OCI-LY1 (cell line): ENCODE results near the gene ATP5F1D.

Experiments
- H2AFZ ChIP-seq: fragments of 200-600 bp; sonication (generic), shearing (Covaris generic); 2 replicates; pipeline ENCODE4 v1.6.0; 2014; ENCODE audit warnings: antibody characterized with exemption, mild to moderate bottlenecking, low read length
- H3F3A ChIP-seq: fragments of 200-600 bp; sonication (generic), shearing (Covaris generic); 2 replicates; pipeline ENCODE4 v1.6.0; 2014; ENCODE audit warnings: mild to moderate bottlenecking, antibody characterized with exemption, low read length, moderate library complexity; ENCODE audit not compliant: insufficient read depth
- H3K27ac ChIP-seq: fragments of 200-600 bp; sonication (generic); 2 replicates; pipeline ENCODE4 v1.5.1; 2014; ENCODE audit warnings: low read length, mixed run types, mild to moderate bottlenecking, low read depth; ENCODE audit not compliant: poor library complexity, severe bottlenecking
- H3K27me3 ChIP-seq: fragments of 200-600 bp; sonication (generic); 2 replicates; pipeline ENCODE4 v1.6.0; 2014; ENCODE audit warnings: antibody characterized with exemption, mild to moderate bottlenecking, low read length, moderate library complexity; ENCODE audit not compliant: insufficient read depth
- H3K36me3 ChIP-seq: fragments of 200-600 bp; sonication (generic); 2 replicates; pipeline ENCODE4 v1.6.1; 2014; ENCODE audit warnings: mild to moderate bottlenecking, antibody characterized with exemption, low read length, moderate library complexity, mixed read lengths; ENCODE audit not compliant: insufficient read depth
- H3K4me1 ChIP-seq: fragments of 200-600 bp; sonication (generic); 2 replicates; pipeline ENCODE4 v1.5.1; 2014; ENCODE audit warnings: mild to moderate bottlenecking, low read length, moderate library complexity; ENCODE audit not compliant: insufficient read depth, severe bottlenecking
- H3K4me2 ChIP-seq: fragments of 200-600 bp; sonication (generic), shearing (Covaris generic); 2 replicates; pipeline ENCODE4 v1.6.1; 2014; ENCODE audit warnings: low read length
- H3K4me3 ChIP-seq: fragments of 200-600 bp; sonication (generic); 2 replicates; pipeline ENCODE4 v1.5.1; 2014; ENCODE audit warnings: low read length, low read depth, mild to moderate bottlenecking, mixed read lengths; ENCODE audit not compliant: poor library complexity, severe bottlenecking
- H3K79me2 ChIP-seq: fragments of 200-600 bp; shearing (Covaris generic); 2 replicates; pipeline ENCODE4 v1.6.1; 2016; ENCODE audit warnings: mixed run types, low read length, mixed read lengths; ENCODE audit not compliant: insufficient read depth
- H3K9ac ChIP-seq: fragments of 200-600 bp; sonication (generic), shearing (Covaris generic); 2 replicates; pipeline ENCODE4 v1.6.1; 2014; ENCODE audit warnings: mild to moderate bottlenecking, low read length, mixed read lengths
- H3K9me2 ChIP-seq: fragments of 200-600 bp; sonication (generic), shearing (Covaris generic); 2 replicates; pipeline ENCODE4 v1.6.1; 2014; ENCODE audit warnings: low read depth, mild to moderate bottlenecking, low read length, mixed read lengths
- H3K9me3 ChIP-seq: fragments of 200-600 bp; shearing (Covaris generic); 2 replicates; pipeline ENCODE4 v1.6.1; 2014; ENCODE audit warnings: low read length, mixed read lengths
- H4K20me1 ChIP-seq: fragments of 200-600 bp; sonication (generic), shearing (Covaris generic); 2 replicates; pipeline ENCODE4 v1.6.0; 2016; ENCODE audit warnings: mild to moderate bottlenecking, low read length; ENCODE audit not compliant: insufficient read depth
- CTCF ChIP-seq: fragments of 200-600 bp; sonication (generic), shearing (Covaris generic); IDR thresholded peaks from 2 replicates; pipeline ENCODE4 v1.5.1; 2017; ENCODE audit warnings: mild to moderate bottlenecking, antibody characterized with exemption, low read length, moderate library complexity, mixed read lengths
- EZH2 ChIP-seq: fragments of 200-600 bp; sonication (generic), shearing (Covaris generic); IDR thresholded peaks from 2 replicates; pipeline ENCODE4 v1.8.0; 2017; ENCODE audit warnings: borderline replicate concordance, mixed run types, mild to moderate bottlenecking, antibody characterized with exemption, low read length, moderate library complexity, mixed read lengths

Gene ATP5F1D

GRCh38 chr19:1214299-1214861 is 27.2 kb upstream of the ATP5F1D start:
- Histone ChIP-seq H2AFZ (no peak overlapping the region), H3K36me3 (peaks cover 21% of the 10 kb centered on the region), H3F3A (no peaks in the 10 kb centered on the region), H3K9me3 (no peaks in the 10 kb centered on the region), H4K20me1 (no peaks in the 10 kb centered on the region), H3K27ac (peak overlapping the region; percentile 74), H3K9ac (peak overlapping the region; percentile 52; the same call in 1 of the 2 replicates), H3K4me1 (peaks cover 43% of the 10 kb centered on the region), H3K79me2 (peaks cover 21% of the 10 kb centered on the region), H3K4me2 (peak overlapping the region; percentile 63), H3K27me3 (no peaks in the 10 kb centered on the region), H3K9me2 (no peaks in the 10 kb centered on the region), H3K4me3 (peak overlapping the region; percentile 38)
- no peak for TF ChIP-seq CTCF
- TF ChIP-seq EZH2: no peak

GRCh38 chr19:1214862-1215731 is 26.5 kb upstream of the ATP5F1D start:
- H2AFZ ChIP-seq: no peak overlapping the region
- H3K4me1 ChIP-seq: peaks cover 46% of the 10 kb centered on the region
- H3K4me2 ChIP-seq: no peak overlapping the region
- H4K20me1 ChIP-seq: no peaks in the 10 kb centered on the region
- no peaks in the 10 kb centered on the region for H3K9me3 ChIP-seq
- no peaks in the 10 kb centered on the region for H3K9me2 ChIP-seq
- TF ChIP-seq CTCF (no peak), EZH2 (no peak)
- no peaks in the 10 kb centered on the region for H3K27me3 ChIP-seq
- H3K4me3 ChIP-seq: no peak overlapping the region
- H3K27ac ChIP-seq: peak overlapping the region; percentile 74
- H3K9ac ChIP-seq: no peak overlapping the region
- peaks cover 15% of the 10 kb centered on the region for H3K79me2 ChIP-seq
- H3F3A ChIP-seq: no peaks in the 10 kb centered on the region
- H3K36me3 ChIP-seq: peaks cover 15% of the 10 kb centered on the region

DNA sequence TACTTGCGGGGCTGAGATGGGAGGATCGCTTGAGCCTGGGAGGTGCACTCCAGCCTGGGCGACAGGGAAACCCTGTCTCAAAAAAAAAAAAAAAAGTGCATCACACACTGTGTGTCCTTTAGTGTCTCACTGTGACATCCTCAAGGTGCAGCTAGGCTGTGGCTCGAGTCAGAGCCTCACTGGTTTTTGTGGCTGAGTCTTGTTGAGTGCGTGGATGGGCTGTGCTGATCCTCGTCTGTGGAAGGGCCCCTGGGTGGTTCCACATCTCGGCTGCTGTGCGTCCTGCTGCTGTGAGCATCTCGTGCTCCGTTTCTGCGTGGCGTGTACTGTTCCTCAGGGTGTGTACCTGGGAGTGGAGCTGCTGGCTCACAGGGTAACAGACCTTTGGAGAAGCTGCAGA is 24.8 kb upstream of the ATP5F1D start:
- Histone ChIP-seq H3K9me2 (no peaks in the 10 kb centered on the region), H3K9ac (no peak overlapping the region), H3K9me3 (no peaks in the 10 kb centered on the region), H3K4me2 (peak overlapping the region; percentile 14; the same call in 1 of the 2 replicates), H3K79me2 (peaks cover 3% of the 10 kb centered on the region; the same call in 1 of the 2 replicates), H3K27me3 (no peaks in the 10 kb centered on the region), H2AFZ (no peak overlapping the region), H3F3A (no peaks in the 10 kb centered on the region), H3K27ac (peak overlapping the region; percentile 49), H3K36me3 (peaks cover 8% of the 10 kb centered on the region), H3K4me3 (no peak overlapping the region), H3K4me1 (peaks cover 47% of the 10 kb centered on the region), H4K20me1 (no peaks in the 10 kb centered on the region)
- TF ChIP-seq CTCF: no peak
- TF ChIP-seq EZH2: no peak
